ENCODE results near the gene CDC5L.

- TF ChIP-seq, protein P1, sequence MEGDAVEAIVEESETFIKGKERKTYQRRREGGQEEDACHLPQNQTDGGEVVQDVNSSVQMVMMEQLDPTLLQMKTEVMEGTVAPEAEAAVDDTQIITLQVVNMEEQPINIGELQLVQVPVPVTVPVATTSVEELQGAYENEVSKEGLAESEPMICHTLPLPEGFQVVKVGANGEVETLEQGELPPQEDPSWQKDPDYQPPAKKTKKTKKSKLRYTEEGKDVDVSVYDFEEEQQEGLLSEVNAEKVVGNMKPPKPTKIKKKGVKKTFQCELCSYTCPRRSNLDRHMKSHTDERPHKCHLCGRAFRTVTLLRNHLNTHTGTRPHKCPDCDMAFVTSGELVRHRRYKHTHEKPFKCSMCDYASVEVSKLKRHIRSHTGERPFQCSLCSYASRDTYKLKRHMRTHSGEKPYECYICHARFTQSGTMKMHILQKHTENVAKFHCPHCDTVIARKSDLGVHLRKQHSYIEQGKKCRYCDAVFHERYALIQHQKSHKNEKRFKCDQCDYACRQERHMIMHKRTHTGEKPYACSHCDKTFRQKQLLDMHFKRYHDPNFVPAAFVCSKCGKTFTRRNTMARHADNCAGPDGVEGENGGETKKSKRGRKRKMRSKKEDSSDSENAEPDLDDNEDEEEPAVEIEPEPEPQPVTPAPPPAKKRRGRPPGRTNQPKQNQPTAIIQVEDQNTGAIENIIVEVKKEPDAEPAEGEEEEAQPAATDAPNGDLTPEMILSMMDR (conservative IDR thresholded peaks at IDR 0.05; ENCODE audit: low read length), result no peak
- no peak for TF ChIP-seq EZH2phosphoT487 (IDR thresholded peaks at IDR 0.05; ENCODE audit: borderline replicate concordance)
These were observed 20.7 kb upstream of the CDC5L start for GRCh38 chr6:44366781-44367180.
